ENCODE data around the gene SRMS. TPM values are rescaled to one million over a fixed set of nuclear protein-coding genes. Genes with fewer than 3 reads are reported as not detected.

The SRMS gene
- total RNA-seq, 1 donor from 2014 or later = not detected

DNA sequence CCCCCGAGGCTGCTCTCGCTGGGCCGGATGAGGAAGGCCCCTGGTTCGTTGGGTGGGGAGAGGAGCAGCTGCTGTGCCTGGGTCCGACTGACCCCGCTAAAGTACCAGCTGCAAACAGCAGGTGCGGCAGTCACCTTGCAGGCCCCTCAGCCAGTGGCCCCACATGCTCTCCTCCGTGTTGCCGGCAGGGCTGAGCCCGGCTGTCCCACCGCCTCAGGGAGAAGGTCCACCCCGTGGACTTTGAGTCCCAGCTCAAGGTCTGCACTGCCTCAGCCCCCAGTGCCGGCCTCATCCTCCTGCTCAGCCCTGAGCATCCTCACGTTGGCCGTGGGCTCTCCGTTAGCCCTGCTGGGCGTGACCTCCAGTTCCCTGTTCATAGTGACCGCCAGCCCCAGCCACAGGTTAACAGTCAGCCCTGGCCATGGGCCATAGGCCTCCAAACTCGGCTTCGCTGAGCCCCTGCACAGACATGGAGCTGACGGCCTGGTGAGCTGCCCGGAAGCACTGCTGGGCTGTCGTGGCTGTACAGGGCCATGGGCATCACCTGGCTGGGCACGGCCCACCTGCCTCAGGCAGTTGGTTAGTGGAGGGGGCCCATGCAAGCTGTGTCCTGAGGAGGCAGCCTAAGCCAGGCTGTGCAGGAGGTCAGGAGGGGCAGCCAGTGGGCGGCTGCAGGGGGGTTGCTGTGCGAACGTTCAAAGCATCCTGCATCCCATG lies 3.1 kb downstream of the SRMS start:
- H3K4me3 Mint-ChIP-seq (ENCODE audit: unreplicated experiment) = no peak overlapping the region
- H3K27ac Mint-ChIP-seq (ENCODE audit: unreplicated experiment) = no peak overlapping the region
- peaks cover 6% of the 10 kb centered on the region for H3K4me1 Mint-ChIP-seq (ENCODE audit: unreplicated experiment)
- no peaks in the 10 kb centered on the region for H3K9me3 Mint-ChIP-seq (ENCODE audit: unreplicated experiment)
- peaks cover 5% of the 10 kb centered on the region for H3K27me3 Mint-ChIP-seq (ENCODE audit: unreplicated experiment)
- DNase-seq (ENCODE audit: extremely low spot score, unreplicated experiment) = no peak
- no peaks in the 10 kb centered on the region for H3K36me3 Mint-ChIP-seq (ENCODE audit: unreplicated experiment)
- TF ChIP-seq, protein P1, sequence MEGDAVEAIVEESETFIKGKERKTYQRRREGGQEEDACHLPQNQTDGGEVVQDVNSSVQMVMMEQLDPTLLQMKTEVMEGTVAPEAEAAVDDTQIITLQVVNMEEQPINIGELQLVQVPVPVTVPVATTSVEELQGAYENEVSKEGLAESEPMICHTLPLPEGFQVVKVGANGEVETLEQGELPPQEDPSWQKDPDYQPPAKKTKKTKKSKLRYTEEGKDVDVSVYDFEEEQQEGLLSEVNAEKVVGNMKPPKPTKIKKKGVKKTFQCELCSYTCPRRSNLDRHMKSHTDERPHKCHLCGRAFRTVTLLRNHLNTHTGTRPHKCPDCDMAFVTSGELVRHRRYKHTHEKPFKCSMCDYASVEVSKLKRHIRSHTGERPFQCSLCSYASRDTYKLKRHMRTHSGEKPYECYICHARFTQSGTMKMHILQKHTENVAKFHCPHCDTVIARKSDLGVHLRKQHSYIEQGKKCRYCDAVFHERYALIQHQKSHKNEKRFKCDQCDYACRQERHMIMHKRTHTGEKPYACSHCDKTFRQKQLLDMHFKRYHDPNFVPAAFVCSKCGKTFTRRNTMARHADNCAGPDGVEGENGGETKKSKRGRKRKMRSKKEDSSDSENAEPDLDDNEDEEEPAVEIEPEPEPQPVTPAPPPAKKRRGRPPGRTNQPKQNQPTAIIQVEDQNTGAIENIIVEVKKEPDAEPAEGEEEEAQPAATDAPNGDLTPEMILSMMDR (IDR thresholded peaks at IDR 0.05) = no peak

DNA sequence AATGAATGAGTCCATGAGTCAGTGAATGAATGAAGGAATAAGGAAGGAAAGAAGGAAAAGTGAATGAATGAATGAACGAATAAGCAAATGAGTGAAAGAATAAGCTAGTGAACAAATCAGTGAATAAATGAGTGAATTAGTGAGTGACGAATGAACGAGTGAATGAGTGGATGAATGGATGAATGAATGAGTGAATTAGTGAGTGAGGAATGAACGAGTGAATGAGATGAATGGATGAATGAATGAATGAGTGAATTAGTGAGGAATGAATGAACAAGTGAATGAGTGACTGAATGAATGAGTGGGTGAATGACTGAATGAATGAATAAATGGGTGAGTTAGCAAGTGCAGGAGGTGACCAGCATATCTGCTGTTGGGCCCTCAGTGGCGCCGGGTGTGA lies 3.8 kb downstream of the SRMS start:
- H3K4me1 Mint-ChIP-seq (ENCODE audit: unreplicated experiment) = peaks cover 6% of the 10 kb centered on the region

DNA sequence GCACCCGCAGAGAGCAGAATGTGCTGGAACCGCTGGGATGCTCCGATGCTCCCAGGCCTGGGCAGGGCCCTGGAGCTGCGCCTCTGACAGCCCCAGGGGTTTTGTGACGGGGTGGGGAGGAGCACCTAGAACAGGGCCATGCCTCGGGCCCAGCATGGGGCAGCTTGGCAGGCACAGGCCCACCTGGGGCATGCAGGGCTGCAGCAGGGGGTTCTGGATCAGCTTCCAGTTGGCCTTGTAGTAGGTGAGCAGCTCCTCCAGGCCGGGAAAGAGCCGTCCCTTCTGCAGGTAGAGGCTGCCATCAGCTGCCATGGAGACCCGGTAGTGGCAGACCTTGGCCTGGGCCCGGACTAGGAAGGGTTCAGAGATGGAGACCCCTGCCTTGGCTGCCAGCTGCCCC lies 4.4 kb downstream of the SRMS start:
- no peaks in the 10 kb centered on the region for H3K36me3 Mint-ChIP-seq (ENCODE audit: unreplicated experiment)
- no peak for DNase-seq (ENCODE audit: extremely low spot score, unreplicated experiment)
- H3K27me3 Mint-ChIP-seq (ENCODE audit: unreplicated experiment) = peaks cover 5% of the 10 kb centered on the region
- TF ChIP-seq, protein P1 (IDR thresholded peaks at IDR 0.05) = no peak
- no peak overlapping the region for H3K27ac Mint-ChIP-seq (ENCODE audit: unreplicated experiment)
- H3K4me1 Mint-ChIP-seq (ENCODE audit: unreplicated experiment) = peaks cover 6% of the 10 kb centered on the region
- H3K9me3 Mint-ChIP-seq (ENCODE audit: unreplicated experiment) = no peaks in the 10 kb centered on the region
- no peak overlapping the region for H3K4me3 Mint-ChIP-seq (ENCODE audit: unreplicated experiment)

More for the DNA sequence above, 3.8 kb downstream of the SRMS start:
- no peak overlapping the region for H3K27ac Mint-ChIP-seq (ENCODE audit: unreplicated experiment)
- TF ChIP-seq, protein P1 (IDR thresholded peaks at IDR 0.05) = no peak
- no peak overlapping the region for H3K4me3 Mint-ChIP-seq (ENCODE audit: unreplicated experiment)
- DNase-seq (ENCODE audit: extremely low spot score, unreplicated experiment) = no peak
- H3K36me3 Mint-ChIP-seq (ENCODE audit: unreplicated experiment) = no peaks in the 10 kb centered on the region
- peaks cover 5% of the 10 kb centered on the region for H3K27me3 Mint-ChIP-seq (ENCODE audit: unreplicated experiment)
- H3K9me3 Mint-ChIP-seq (ENCODE audit: unreplicated experiment) = no peaks in the 10 kb centered on the region

DNA sequence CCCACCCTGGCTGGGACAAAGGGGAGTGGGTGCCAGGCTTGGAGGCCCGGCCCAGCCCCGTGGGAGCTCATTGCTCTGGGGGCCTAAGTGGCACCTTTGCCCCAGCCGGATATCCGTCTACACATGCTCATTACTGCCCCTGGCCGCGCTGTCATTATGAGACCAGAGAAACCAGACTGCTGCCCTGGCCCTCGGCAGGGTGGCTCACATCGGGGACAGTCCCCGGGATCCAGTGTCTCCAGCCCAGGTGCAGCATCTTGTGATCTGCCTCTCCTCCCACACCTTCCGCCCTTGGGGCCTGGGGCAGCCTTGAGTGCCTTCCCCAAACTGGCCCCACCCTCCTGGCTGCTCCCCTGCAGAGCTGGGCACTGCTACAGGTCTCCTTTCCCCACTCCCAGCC lies 4.9 kb downstream of the SRMS start:
- Mint-ChIP-seq H3K36me3 (ENCODE audit: unreplicated experiment) (no peaks in the 10 kb centered on the region), H3K4me1 (ENCODE audit: unreplicated experiment) (peaks cover 9% of the 10 kb centered on the region), H3K4me3 (ENCODE audit: unreplicated experiment) (no peak overlapping the region), H3K27me3 (ENCODE audit: unreplicated experiment) (peaks cover 5% of the 10 kb centered on the region), H3K9me3 (ENCODE audit: unreplicated experiment) (no peaks in the 10 kb centered on the region), H3K27ac (ENCODE audit: unreplicated experiment) (no peak overlapping the region)
- TF ChIP-seq, protein P1 (IDR thresholded peaks at IDR 0.05) = no peak
- DNase-seq (ENCODE audit: extremely low spot score, unreplicated experiment) = no peak

DNA sequence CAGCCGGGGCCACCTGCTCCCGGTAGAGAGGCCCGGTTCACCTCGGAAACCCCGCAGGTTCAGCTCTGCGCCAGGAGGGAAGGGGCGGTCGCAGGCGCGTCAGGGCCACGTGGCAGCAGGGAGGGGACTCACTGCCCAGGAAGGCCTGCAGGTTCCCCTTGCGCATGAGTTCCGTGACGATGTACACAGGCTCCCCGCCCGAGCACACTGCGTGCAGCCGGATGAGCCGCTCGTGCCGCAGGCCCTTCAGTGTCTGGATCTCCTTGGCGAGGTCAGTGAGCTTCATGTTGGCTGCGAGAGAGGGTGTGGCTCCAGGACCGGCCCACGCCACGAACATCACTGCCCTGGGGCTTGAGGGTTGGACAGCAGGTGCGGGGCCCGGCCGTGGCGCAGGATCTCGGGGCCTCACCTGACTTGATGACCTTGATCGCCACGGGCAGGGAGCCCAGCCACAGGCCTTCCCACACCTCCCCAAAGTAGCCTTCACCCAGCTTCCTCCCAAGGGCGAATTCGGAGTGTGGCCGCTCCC lies 5.5 kb downstream of the SRMS start:
- Mint-ChIP-seq H3K36me3 (ENCODE audit: unreplicated experiment) (no peaks in the 10 kb centered on the region), H3K9me3 (ENCODE audit: unreplicated experiment) (no peaks in the 10 kb centered on the region), H3K4me1 (ENCODE audit: unreplicated experiment) (peaks cover 10% of the 10 kb centered on the region), H3K27me3 (ENCODE audit: unreplicated experiment) (peaks cover 5% of the 10 kb centered on the region), H3K4me3 (ENCODE audit: unreplicated experiment) (no peak overlapping the region), H3K27ac (ENCODE audit: unreplicated experiment) (no peak overlapping the region)
- no peak for DNase-seq (ENCODE audit: extremely low spot score, unreplicated experiment)
- TF ChIP-seq, protein P1 (IDR thresholded peaks at IDR 0.05) = no peak
